CD4-positive, alpha-beta T cell treated with Interleukin-1 beta for 1 hour (primary cell): Measurements from ENCODE around the gene ALKBH5.
A peak's percentile ranks its signal among the peaks of the same experiment; 100 is the strongest.

Experiments
- DNase-seq, 2 donors: peaks; one replicate each; pipeline ENCODE4 v3.0.0-alpha.2; 2020 to 2022

ALKBH5 gene

DNA sequence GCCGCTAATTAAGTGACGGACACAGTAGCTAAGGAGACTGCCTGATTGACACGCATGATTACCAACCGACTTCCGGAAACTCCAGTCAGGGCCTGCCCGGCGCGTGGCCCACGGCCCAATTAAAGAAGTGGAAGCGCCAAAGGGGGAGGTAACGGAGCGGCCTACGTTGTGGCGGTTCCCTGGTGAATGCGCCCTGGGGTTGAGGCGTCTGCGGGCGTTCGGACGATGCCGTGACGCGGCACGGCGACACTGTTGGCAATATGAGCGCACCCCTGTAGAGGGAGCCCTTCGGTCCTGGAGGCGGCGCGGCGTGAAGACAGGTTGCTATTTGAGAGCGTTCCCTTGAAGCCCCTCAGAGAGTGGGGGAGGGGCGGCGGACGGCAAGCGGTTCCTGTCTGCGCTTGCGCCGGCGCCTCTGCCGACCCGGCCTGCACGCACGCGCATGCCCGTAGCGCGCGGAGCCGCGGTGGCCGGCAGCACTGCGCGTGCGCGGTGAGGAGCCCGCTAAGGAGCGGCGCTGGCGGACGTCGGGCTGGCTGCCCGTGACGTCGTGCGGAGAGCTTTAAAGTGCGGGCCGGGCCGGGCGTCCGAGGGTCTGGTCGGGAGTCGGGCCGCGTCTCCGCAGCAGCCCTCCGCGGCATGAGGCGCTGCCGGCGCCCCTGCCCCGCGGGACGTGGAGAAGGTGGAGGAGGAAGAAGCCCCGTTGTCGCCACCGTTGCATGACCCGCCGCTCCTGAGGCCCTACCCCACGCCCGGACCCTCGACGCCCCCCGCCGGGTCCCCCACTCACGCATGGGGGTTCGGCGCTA, at the start of gene ALKBH5:
TSS of gene ALKBH5 (plus strand) at position 495 of the 809 bp plus-strand sequence. CDS start 416 bp downstream, outside the sequence.
- DNase-seq: peak; percentile 98 to 99

DNA sequence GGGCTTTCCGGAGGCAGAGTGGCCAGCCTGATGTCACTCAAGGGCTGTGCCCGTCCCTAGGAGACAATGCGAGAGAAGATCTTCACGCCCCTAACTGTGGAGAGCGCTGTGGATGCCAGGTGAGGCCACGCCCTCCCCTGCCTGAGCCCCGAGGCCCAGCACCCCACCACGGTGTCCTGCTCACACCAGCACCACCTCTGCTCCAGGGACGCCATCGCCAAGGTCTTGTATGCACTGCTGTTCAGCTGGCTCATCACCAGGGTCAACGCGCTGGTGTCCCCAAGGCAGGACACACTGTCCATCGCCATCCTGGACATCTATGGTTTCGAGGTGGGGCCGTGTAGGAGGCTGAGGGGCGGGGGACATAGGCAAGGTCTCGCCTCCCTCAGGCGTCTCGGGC, 47.3 kb upstream of the ALKBH5 start:
- DNase-seq: no peak

- DNase-seq: no peak
Observed at GRCh38 chr17:18138065-18138749, 45.4 kb upstream of the ALKBH5 start.

DNA sequence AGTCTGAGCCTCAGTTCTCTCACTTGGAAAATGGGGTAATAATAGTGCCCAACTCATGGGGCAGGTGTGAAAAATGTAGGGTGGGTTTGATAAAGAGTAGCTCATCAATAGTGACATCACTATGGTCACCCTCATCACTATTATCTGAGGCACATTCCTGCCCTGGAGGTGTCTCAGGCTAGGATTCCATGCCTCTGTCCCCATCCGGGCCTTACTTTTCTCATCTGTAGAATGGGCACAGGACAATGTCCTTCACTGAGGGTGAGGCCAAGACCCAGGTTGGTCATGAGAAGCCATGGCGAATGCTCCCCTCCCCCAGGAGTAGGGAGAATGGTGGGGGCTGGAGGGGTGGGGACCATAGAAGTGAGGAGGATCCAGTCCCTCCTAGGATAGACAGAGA, 44.5 kb upstream of the ALKBH5 start:
- DNase-seq: no peak

DNA sequence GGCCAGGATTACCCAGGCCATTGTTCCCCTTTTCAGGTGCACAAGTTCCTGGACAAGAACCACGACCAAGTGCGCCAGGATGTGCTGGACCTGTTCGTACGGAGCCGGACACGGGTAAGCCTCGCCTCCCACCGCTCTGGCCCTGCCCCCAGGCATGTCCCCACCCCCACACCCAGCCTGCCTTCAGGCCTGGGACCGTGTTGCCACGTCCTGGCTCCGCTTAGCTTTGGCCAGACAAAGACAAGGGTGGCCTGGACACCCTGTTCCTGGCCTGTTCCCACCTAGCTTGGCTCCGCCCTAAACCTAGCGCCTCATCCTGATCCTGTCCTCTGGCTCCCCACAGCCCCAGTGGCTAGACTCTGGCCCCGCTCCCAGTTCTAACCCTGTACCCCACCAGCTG, 44.1 kb upstream of the ALKBH5 start:
- DNase-seq: no peak

DNA sequence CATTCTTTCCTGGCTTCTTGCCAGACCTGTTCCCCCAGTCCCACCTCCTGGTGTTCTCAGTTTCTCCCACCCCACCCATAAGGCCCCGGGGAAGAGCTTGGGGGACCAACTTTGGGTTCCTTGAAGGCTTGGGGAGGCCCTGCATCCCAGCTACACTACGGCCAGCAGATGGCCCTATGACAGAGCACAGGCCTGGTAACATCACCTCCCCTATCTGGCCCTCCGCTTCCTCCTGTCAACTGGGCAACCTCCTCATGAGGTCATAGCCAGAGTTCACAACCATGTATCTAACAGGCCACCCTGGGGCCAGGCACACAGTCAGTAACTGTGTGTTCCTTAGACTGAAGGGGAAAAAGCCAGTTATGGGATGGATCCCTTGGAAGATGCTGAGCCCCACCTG, 43.7 kb upstream of the ALKBH5 start:
- no peak for DNase-seq

GRCh38 chr17:18140648-18141047, 43.0 kb upstream of the ALKBH5 start:
- DNase-seq: no peak

GRCh38 chr17:18141210-18141803, 42.3 kb upstream of the ALKBH5 start:
- DNase-seq: peak; percentile 26 to 72

- no peak for DNase-seq
Observed at GRCh38 chr17:18142417-18142816, 41.2 kb upstream of the ALKBH5 start.

GRCh38 chr17:18143044-18143936, 40.3 kb upstream of the ALKBH5 start:
- DNase-seq: no peak

- no peak for DNase-seq
Observed at GRCh38 chr17:18144261-18144660, 39.4 kb upstream of the ALKBH5 start.

- DNase-seq: no peak
Observed at GRCh38 chr17:18144855-18145254, 38.8 kb upstream of the ALKBH5 start.

- no peak for DNase-seq
Observed at GRCh38 chr17:18145811-18146210, 37.8 kb upstream of the ALKBH5 start.

DNA sequence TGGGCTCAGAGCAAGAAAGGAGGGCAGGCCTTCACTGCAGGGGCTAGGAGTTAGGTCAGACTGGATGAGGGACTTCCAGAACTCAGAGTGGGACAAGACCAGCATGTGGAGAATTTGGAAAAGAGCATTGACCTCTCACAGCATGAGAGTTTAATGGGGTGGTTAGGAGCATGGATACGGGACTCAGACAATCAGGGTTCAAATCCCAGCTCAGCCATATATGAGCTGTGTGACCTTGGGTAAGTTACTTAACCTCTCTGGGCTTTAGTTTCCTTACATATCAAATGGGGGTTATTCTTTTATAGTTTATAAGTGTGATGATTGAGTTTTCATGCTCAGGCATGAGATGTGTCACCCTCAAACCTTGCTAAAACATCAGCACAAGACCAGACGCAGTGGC, 37.4 kb upstream of the ALKBH5 start:
- DNase-seq: no peak

GRCh38 chr17:18146980-18147379, 36.6 kb upstream of the ALKBH5 start:
- DNase-seq: no peak

GRCh38 chr17:18148586-18148985, 35.0 kb upstream of the ALKBH5 start:
- no peak for DNase-seq

- no peak for DNase-seq
Observed at GRCh38 chr17:18151290-18151689, 32.3 kb upstream of the ALKBH5 start.

- no peak for DNase-seq
Observed at GRCh38 chr17:18155179-18155578, 28.4 kb upstream of the ALKBH5 start.

GRCh38 chr17:18156171-18156975, 27.3 kb upstream of the ALKBH5 start:
- no peak for DNase-seq

GRCh38 chr17:18156976-18157280, 26.7 kb upstream of the ALKBH5 start:
- DNase-seq: no peak

DNA sequence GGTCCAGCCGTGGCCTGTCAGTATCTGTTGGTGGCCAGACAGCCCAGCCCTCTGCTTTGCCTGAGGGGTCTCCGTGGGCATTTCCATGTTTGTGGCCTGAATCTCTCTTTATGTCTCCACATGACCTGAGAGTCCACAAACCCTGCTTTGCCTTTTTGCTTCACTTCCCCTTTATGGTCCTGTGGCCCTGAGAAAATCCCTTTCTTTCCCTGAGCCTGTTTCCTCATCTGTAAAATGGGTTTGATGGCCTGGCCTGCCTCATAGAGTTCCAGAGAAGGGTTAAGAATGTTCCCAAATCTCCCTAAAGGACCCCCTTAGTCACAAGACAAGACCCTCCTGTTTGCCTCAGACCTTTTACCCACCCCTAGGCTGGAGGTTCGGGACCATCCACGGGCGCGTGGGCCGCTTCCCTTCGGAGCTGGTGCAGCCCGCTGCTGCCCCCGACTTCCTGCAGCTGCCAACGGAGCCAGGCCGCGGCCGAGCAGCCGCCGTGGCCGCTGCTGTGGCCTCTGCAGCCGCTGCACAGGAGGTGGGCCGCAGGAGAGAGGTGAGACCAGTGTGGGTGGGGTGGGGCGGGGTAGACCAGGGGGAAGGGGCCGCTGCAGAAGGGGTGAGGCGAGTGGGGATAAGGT, 26.2 kb upstream of the ALKBH5 start:
- DNase-seq: no peak
